ENCODE measurements around the gene TRPC4.

TRPC4 gene

GRCh38 chr13:37652596-37652995, 217.0 kb downstream of the TRPC4 start:
- DNase-seq: no peak

GRCh38 chr13:37651891-37652290, 217.7 kb downstream of the TRPC4 start:
- DNase-seq: no peak

- no peak for DNase-seq
Observed at GRCh38 chr13:37648609-37649008, 221.0 kb downstream of the TRPC4 start.

GRCh38 chr13:37647031-37647650, 222.4 kb downstream of the TRPC4 start:
- no peak for DNase-seq

- DNase-seq: no peak
Observed at GRCh38 chr13:37646531-37646930, 223.0 kb downstream of the TRPC4 start.

GRCh38 chr13:37645181-37645740, 224.3 kb downstream of the TRPC4 start:
- no peak for DNase-seq

- DNase-seq: no peak
Observed at GRCh38 chr13:37641391-37641790, 228.2 kb downstream of the TRPC4 start.

GRCh38 chr13:37640499-37640898, 229.1 kb downstream of the TRPC4 start:
- no peak for DNase-seq

GRCh38 chr13:37636701-37637100, 232.9 kb downstream of the TRPC4 start:
- DNase-seq: no peak

GRCh38 chr13:37632294-37632693, 237.3 kb downstream of the TRPC4 start:
- DNase-seq: no peak

- DNase-seq: no peak
Observed at GRCh38 chr13:37627428-37627827, 242.1 kb downstream of the TRPC4 start.

- DNase-seq: no peak
Observed at GRCh38 chr13:37621811-37622361, 247.7 kb downstream of the TRPC4 start.

GRCh38 chr13:37618554-37618953, 251.0 kb downstream of the TRPC4 start:
- no peak for DNase-seq

GRCh38 chr13:37617173-37617572, 252.4 kb downstream of the TRPC4 start:
- no peak for DNase-seq

GRCh38 chr13:37616131-37616530, 253.4 kb downstream of the TRPC4 start:
- DNase-seq: no peak

- no peak for DNase-seq
Observed at GRCh38 chr13:37615276-37615675, 254.3 kb downstream of the TRPC4 start.

GRCh38 chr13:37613638-37614037, 255.9 kb downstream of the TRPC4 start:
- no peak for DNase-seq

GRCh38 chr13:37613236-37613635, 256.3 kb downstream of the TRPC4 start:
- DNase-seq: no peak

GRCh38 chr13:37608750-37609339, 260.7 kb downstream of the TRPC4 start:
- DNase-seq: no peak

GRCh38 chr13:37602733-37603381, 266.7 kb downstream of the TRPC4 start:
- DNase-seq: no peak

- no peak for DNase-seq
Observed at GRCh38 chr13:37601648-37602440, 267.7 kb downstream of the TRPC4 start.

GRCh38 chr13:37599519-37599918, 270.1 kb downstream of the TRPC4 start:
- no peak for DNase-seq

GRCh38 chr13:37598597-37598996, 271.0 kb downstream of the TRPC4 start, which contains the start of gene POSTN:
TSS of gene POSTN (minus strand) at chr13:37598768. CDS start at chr13:37598726, 42 bp downstream.
- no peak for DNase-seq
